Measurements from ENCODE around the gene ACRV1. TPM values are rescaled to one million over a fixed set of nuclear protein-coding genes. Genes with fewer than 3 reads are reported as not detected.

ACRV1 gene
- total RNA-seq, 2 donors from 2014 or later: 10.8 TPM; not detected in 1

DNA sequence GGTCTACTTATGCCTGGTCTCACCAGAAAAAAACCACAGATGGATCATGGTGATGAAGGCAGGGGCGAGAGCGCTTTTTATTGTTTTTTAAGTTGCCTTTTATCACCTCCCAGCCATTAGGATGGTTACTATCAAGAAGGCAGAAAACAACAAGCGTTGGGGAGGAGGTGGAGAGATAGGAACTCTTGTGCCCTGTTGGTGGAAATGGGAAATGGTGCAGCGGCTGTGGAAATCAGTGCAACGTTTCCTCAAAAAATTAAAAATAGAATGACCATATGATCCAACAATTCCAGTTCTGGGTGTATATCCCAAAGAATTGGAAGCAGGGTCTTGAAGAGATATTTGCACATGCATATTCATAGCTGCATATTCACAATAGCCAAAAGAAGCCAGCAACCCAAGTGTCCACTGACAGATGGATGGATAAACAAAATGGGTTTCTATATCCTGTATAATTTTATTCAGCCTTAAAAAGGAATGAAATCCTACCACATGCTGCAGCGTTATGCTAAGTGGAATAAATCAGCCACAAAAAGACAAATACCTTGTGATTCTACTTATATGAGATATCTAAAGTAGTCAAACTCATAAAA, 20.5 kb upstream of the ACRV1 start:
- 80% methylated on average over 6 of the region's 6 CpGs for WGBS
- intact Hi-C loops (cut with DNase I): no loop called here

DNA sequence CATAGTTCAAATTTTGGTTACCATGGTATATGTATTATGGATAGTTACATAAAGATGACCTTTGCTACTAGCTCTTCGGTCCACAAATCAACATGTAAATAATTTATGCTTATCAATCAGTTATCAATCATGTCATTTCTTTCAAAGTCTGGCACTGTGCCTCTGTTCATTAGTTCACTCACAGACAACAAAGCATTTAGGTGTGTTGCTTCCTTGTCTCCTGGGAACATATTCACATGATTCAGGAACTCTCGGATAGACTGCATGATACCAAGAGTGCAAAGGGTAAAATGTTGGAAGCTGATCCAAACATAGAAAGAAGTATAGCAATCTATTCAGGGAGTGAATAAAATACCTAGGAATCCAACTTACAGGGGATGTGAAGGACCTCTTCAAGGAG, 14.3 kb upstream of the ACRV1 start:
- Histone ChIP-seq H3K4me3 (no peak overlapping the region), H3K27ac (no peak overlapping the region), H3K9me3 (no peaks in the 10 kb centered on the region), H3K36me3 (no peaks in the 10 kb centered on the region), H3K4me1 (replicated peaks) (no peaks in the 10 kb centered on the region), H3K27me3 (replicated peaks; ENCODE audit: insufficient read depth) (no peaks in the 10 kb centered on the region)
- intact Hi-C loops (cut with DNase I): no loop called here
- 94% methylated on average over 2 of the region's 2 CpGs for WGBS
- DNase-seq (ENCODE audit: low spot score): no peak
- TF ChIP-seq POLR2A (IDR thresholded peaks at IDR 0.05) (no peak), POLR2AphosphoS5 (IDR thresholded peaks at IDR 0.05) (no peak)
- TF ChIP-seq, protein P1, sequence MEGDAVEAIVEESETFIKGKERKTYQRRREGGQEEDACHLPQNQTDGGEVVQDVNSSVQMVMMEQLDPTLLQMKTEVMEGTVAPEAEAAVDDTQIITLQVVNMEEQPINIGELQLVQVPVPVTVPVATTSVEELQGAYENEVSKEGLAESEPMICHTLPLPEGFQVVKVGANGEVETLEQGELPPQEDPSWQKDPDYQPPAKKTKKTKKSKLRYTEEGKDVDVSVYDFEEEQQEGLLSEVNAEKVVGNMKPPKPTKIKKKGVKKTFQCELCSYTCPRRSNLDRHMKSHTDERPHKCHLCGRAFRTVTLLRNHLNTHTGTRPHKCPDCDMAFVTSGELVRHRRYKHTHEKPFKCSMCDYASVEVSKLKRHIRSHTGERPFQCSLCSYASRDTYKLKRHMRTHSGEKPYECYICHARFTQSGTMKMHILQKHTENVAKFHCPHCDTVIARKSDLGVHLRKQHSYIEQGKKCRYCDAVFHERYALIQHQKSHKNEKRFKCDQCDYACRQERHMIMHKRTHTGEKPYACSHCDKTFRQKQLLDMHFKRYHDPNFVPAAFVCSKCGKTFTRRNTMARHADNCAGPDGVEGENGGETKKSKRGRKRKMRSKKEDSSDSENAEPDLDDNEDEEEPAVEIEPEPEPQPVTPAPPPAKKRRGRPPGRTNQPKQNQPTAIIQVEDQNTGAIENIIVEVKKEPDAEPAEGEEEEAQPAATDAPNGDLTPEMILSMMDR (IDR thresholded peaks at IDR 0.05): no peak

More for the DNA sequence above, 20.5 kb upstream of the ACRV1 start:
- Histone ChIP-seq H3K9me3 (no peaks in the 10 kb centered on the region), H3K4me1 (replicated peaks) (no peaks in the 10 kb centered on the region), H3K27ac (no peak overlapping the region), H3K27me3 (replicated peaks; ENCODE audit: insufficient read depth) (no peaks in the 10 kb centered on the region), H3K4me3 (no peak overlapping the region), H3K36me3 (no peaks in the 10 kb centered on the region)
- no peak for DNase-seq (ENCODE audit: low spot score)
- TF ChIP-seq POLR2AphosphoS5 (IDR thresholded peaks at IDR 0.05) (no peak), POLR2A (IDR thresholded peaks at IDR 0.05) (no peak)
- TF ChIP-seq, protein P1 (IDR thresholded peaks at IDR 0.05): no peak

DNA sequence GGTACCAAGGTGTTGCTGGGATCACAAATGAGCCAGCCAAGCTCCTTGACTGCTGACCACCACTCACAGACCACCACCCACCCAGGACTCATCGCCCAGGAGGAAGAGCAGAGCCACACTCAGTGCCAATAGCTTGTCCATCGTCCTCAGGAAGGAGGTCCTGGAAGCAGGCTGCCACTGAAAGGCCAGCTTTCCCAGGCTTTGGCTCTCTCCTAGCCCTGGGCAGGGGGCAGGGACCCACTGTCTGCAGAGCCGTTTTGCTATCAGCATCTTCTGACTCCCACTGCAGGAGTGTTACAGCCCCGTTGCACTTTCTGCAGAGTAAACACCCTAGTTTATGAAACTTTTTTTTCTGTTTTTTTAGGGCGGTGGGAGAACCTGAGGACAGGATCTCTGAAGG, 12.2 kb upstream of the ACRV1 start:
- no peak overlapping the region for H3K4me3 ChIP-seq
- H3K27ac ChIP-seq: no peak overlapping the region
- no peaks in the 10 kb centered on the region for H3K4me1 ChIP-seq (replicated peaks)
- intact Hi-C loops (cut with DNase I): no loop called here
- DNase-seq (ENCODE audit: low spot score): no peak
- WGBS: 80% methylated on average over 5 of the region's 5 CpGs
- no peaks in the 10 kb centered on the region for H3K36me3 ChIP-seq
- no peaks in the 10 kb centered on the region for H3K27me3 ChIP-seq (replicated peaks; ENCODE audit: insufficient read depth)
- no peaks in the 10 kb centered on the region for H3K9me3 ChIP-seq
- TF ChIP-seq POLR2AphosphoS5 (IDR thresholded peaks at IDR 0.05): no peak
- TF ChIP-seq, protein P1 (IDR thresholded peaks at IDR 0.05): no peak
- TF ChIP-seq POLR2A (IDR thresholded peaks at IDR 0.05): no peak

DNA sequence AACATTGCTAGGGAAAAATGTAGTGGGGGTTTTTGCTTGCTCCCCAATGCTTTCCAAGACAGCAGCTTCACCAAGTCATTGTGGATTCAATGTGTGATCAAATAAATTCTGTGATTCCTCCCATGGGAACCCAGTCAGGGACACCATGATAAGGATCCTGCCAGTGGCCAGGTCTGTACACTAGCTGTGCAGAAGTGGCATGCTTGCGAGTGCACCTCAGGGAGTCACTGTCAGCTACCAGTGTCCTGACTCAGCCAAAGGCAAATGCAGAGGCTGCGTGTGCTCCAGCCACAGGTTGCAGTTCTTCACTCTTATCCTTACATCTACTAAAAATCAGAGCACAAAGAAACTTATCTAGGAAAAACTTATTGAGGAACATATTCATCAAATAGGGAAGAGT, 9.4 kb upstream of the ACRV1 start:
- no peak overlapping the region for H3K27ac ChIP-seq
- no peaks in the 10 kb centered on the region for H3K27me3 ChIP-seq (replicated peaks; ENCODE audit: insufficient read depth)
- H3K36me3 ChIP-seq: no peaks in the 10 kb centered on the region
- no peaks in the 10 kb centered on the region for H3K9me3 ChIP-seq
- H3K4me3 ChIP-seq: no peak overlapping the region
- no peak for TF ChIP-seq POLR2AphosphoS5 (IDR thresholded peaks at IDR 0.05)
- TF ChIP-seq POLR2A (IDR thresholded peaks at IDR 0.05): no peak
- TF ChIP-seq, protein P1 (IDR thresholded peaks at IDR 0.05): no peak
- WGBS: 94% methylated on average over 2 of the region's 2 CpGs
- DNase-seq (ENCODE audit: low spot score): no peak
- intact Hi-C loops (cut with DNase I): no loop called here
- no peaks in the 10 kb centered on the region for H3K4me1 ChIP-seq (replicated peaks)

DNA sequence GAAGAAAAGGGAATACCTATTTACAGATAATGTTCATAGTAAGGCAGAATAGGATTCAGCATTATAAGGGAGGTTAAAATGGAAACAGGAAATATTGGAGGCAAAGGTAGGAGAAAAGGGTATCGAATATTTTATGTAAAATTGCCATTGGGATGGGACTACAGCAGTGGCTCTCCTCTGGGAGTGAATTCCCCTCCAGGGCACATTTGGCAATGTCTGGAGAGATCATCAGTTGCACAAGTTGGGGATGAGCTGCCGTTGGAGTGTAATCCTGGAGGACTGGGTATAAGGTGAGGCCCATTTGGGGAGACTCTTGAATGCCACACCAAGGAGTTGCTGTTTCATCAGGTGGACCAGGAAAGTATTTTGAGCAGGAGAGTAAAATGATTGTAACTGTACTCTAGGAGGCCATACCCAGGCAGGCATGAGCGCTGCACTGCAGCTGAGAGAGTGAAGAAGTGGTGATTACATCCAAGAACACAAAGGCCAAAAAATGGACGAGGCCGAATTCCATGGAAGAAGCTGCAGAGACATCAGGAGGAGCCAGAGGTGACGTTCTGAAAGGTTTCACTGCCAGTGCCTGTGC, 8.7 kb upstream of the ACRV1 start:
- Histone ChIP-seq H3K9me3 (no peaks in the 10 kb centered on the region), H3K27me3 (replicated peaks; ENCODE audit: insufficient read depth) (no peaks in the 10 kb centered on the region), H3K27ac (no peak overlapping the region), H3K36me3 (no peaks in the 10 kb centered on the region), H3K4me3 (no peak overlapping the region), H3K4me1 (replicated peaks) (no peaks in the 10 kb centered on the region)
- intact Hi-C loops (cut with DNase I): no loop called here
- TF ChIP-seq POLR2A (IDR thresholded peaks at IDR 0.05) (no peak), POLR2AphosphoS5 (IDR thresholded peaks at IDR 0.05) (no peak)
- TF ChIP-seq, protein P1 (IDR thresholded peaks at IDR 0.05): no peak
- DNase-seq (ENCODE audit: low spot score): no peak
- 77% methylated on average over 6 of the region's 6 CpGs for WGBS

All from prostate gland (tissue), 2 donors.